ENCODE measurements around the gene RNU7-1.
"Not testable (repeated sequence)": the region's sequence is repeated elsewhere in the genome, so short reads cannot be mapped to it uniquely, and the experiment has no call there.

Gene RNU7-1

DNA sequence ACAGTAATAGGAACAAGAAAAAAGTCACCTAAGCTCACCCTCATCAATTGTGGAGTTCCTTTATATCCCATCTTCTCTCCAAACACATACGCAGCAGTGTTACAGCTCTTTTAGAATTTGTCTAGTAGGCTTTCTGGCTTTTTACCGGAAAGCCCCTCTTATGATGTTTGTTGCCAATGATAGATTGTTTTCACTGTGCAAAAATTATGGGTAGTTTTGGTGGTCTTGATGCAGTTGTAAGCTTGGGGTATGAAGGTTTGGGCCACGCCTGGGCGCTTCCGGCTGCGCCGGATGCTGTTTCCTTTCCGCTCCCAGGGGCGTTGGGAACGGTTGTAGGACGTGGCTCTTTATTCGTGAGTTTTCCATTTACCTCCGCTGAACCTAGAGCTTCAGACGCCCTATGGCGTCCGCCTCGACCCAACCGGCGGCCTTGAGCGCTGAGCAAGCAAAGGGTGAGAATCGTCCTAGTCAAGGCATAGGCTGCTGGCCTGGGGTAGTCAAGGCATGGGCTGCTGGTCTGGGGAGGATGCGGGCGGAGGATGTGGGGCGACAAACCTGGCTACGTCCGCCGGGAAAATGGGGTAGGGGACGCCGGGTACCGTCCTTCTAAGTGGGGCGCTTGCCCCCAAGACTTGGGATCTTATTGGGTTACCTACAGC is at the start of gene RNU7-1, which contains the start of gene C12orf57:
TSS of gene RNU7-1 (plus strand) at position 95 of the 659 bp plus-strand sequence.
TSS of gene C12orf57 (plus strand) at position 301 of the 659 bp plus-strand sequence. CDS start at position 401, 100 bp downstream.
- peak; percentile 61 for DNase-seq (ENCODE audit: low read depth, low spot score)

DNA sequence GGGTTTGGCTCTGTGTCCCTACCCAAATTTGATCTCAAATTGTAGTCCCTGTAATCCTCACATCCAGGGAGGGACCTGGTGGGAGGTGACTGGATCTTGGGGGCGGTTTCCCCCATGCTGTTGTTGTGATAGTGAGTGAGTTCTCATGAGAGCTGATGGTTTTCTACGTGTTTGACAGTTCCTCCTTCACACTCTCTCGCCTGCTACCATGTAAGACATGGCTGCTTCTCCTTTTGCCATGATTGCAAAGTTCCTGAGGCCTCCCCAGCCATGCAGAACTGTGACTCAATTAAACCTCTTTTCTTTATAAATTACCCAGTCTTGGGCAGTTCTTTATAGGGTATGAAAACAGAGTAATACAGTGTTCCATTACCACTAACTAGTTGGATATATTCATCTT is 49.3 kb upstream of the RNU7-1 start:
- no peak for DNase-seq (ENCODE audit: low read depth, low spot score)

DNA sequence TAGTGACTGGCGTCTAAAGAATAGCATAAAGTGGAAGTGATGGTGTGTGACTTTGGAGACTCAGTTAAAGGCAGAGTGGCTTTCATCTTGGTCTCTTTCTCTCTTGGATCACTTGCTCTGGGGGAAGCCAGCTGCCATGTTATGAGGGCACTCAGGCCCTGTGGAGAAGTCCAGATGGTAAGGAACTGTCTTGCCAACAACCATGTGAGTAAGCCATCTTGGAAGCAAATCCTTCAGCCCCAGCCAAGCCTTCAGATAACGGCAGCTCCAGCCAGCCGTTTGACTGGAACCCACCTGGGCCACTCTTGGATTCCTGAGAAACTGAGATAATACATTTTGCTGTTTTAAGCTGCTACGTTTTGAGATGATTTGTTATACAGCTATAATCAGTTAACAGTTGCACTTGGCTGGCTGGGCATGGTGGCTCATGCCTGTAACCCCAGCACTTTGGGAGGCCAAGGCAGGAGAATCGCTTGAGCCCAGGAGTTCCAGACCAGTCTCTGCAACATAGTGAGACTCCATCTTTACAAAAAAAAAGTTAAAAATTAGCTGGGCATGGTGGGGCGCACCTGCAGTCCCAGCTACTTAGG is 46.7 kb upstream of the RNU7-1 start:
- DNase-seq (ENCODE audit: low read depth, low spot score), result no peak

DNA sequence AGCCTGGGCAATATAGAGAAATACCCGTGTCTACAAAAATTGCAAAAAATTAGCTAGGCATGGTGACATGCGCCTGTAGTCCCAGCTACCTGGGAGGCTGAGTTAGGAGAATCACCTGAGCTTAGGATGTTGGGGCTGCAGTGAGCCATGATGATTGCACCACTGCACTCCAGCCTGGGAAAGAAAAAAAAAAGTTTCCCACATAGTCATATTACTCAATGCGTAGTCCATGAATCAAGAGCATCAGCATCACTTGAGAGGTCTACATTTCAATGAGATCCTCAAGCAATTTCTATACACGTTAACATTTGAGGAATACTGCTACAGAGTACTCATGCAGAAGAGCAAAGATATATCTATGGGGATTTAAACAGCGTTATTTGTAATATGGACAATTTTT is 44.2 kb upstream of the RNU7-1 start:
- no peak for DNase-seq (ENCODE audit: low read depth, low spot score)

DNA sequence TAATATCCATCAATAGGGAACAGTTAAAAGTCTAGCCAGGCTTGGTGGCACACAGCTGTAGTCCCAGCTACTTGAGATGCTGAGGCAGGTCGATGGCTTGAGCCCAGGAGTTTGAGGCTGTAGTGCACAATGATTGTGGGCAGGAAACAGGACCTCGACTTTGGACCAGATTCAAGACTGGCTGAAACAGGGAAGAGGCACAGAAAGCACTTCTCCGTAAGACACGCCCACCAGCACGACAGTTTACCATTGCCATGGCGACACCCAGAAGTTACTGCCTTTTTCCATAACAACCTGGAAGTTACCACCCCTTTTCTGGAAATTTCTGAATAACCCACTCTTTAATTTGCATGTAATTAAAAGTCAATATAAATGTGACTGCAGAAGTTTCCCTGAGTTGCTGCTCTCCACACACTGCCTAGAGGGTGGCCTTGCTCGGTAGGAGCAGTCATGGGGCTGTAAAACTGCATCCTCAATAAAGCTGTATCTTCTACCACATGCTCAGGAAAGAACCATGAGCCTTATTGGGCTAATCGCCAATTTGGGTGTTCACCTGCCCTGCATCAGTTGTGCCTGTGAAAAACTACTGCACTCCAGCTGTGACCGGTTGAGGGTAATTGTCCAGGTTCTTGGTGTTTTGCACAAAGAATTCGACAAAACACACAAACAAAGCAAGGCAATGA is 43.6 kb upstream of the RNU7-1 start:
- no peak for DNase-seq (ENCODE audit: low read depth, low spot score)

DNA sequence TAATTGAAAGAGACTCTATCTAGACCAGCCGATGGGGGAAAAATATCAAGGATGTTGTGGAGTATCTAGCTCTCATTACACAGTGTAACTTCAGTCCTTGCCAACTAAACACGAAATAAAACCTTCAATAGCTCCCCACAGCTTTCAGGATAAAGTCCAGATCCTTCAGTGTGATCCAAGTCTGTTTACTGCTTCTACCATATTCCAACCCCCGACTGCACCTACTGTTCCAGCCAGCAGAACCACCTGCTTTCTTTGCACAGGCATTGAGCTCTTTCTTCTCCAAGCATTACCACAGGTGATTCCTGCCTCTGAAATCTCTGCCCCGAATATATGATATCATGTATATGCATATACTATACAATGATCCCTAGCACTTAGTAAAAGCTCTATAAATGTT is 41.2 kb upstream of the RNU7-1 start:
- DNase-seq (ENCODE audit: low read depth, low spot score), result no peak

DNA sequence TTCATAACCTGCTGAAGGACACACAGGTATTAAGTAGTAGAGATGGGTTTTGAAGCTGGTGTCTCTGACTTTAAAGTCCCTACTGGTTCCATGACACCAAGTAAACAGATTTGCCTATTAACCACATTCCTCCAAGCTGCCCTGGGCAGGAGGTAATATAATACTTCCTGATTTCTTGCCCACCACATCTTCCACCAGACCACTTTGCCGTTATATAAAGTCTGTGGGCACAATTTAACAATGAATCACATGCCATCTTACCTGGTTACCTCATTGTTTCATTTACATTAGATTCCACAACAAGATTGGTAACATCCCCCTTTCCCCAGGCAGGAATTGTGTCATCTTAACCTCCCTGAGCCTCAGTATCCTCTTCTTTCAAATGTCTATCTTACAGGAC is 39.9 kb upstream of the RNU7-1 start:
- DNase-seq (ENCODE audit: low read depth, low spot score), result no peak

DNA sequence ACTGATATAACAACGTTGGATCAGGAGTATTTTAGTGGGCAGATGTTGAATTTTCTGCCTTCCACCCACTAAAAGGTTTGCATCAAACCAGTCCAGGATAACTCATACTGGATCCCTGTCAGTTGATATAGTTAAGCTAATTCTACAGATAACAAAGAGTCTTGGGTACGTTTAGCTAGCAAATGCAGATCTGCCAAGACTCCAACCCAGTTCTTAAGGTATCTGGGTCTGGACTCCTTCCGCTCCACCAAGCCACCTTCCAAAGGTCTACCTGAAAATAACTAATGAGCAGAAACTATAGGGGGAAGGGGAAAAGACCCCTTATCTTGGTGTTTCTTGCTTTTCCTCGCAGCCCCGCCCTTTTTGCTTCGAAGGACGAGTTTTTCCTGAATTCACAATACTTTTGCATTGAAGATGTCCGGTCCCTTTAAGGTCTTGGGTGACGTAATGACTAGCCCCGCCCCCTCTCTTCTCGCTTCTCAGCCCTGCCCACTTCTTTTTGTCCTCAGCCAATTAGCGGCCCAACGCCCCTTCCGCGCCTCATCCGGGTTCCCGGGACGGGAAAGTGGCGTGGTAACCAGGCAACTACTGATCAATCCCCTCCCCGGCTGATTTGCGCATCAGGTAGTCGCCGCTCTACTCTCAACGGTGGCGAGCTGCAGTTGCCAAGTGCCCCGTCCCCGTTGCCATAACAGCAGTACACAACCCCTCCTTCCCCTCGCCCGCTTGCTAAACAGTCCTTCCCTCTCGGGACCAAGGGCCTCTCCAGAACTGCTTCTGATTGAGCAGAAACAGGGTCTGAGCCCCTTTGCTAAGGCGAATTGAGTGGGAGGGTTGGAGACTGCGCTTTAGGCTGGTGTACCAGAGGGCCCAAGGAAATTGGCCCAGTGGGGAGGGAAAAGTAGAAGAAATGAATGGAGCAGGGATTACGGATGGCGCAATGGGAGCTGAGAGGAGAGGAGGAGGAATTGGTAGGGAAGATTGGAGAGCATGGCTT is 39.0 kb upstream of the RNU7-1 start, which contains the start of gene LRRC23:
TSS of gene LRRC23 (plus strand) at position 543 of the 997 bp plus-strand sequence. CDS start 812 bp downstream, outside the sequence.
- peak; percentile 96 for DNase-seq (ENCODE audit: low read depth, low spot score)

DNA sequence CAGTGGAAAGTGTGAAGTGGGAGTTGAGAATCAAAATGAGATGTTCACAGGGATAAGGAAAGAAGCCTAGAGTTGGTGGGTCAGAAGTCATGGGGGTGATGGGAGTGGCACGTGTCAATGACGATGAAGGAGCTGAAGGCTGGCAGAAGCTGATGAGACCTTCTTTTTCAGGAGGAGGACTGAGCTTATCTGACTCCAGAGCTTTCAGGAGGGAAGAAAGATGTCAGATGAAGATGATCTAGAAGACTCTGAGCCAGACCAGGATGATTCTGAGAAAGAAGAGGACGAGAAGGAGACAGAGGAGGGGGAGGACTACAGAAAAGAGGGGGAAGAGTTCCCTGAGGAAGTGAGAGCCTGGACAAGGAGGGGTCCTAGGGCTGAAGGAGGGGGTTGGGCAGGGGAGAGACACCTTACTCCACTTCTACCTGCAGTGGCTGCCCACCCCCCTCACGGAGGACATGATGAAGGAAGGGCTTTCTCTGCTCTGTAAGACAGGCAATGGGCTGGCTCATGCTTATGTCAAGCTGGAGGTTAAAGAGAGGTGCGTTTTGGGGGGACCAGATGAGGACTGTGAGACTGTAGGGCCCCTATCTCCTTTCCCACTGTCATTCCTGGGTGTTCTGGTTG is 38.1 kb upstream of the RNU7-1 start:
- DNase-seq (ENCODE audit: low read depth, low spot score), result no peak

DNA sequence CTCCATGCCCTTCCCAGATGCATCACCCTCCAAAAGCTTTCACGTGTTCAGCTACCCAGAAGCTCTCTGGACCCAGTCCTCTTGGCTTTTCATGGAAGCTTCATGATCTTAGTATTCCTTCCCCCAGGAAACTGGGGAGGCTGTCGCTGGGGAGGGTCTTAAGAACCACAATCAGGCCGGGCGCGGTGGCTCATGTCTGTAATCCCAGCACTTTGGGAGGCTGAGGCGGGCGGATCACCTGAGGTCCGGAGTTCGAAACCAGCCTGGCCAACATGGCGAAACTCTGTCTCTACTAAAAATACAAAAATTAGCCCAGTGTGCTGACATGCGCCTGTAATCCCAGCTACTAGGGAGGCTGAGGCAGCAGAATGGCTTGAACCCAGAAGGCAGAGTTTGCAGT is 35.5 kb upstream of the RNU7-1 start:
- DNase-seq (ENCODE audit: low read depth, low spot score), result not testable (repeated sequence)

DNA sequence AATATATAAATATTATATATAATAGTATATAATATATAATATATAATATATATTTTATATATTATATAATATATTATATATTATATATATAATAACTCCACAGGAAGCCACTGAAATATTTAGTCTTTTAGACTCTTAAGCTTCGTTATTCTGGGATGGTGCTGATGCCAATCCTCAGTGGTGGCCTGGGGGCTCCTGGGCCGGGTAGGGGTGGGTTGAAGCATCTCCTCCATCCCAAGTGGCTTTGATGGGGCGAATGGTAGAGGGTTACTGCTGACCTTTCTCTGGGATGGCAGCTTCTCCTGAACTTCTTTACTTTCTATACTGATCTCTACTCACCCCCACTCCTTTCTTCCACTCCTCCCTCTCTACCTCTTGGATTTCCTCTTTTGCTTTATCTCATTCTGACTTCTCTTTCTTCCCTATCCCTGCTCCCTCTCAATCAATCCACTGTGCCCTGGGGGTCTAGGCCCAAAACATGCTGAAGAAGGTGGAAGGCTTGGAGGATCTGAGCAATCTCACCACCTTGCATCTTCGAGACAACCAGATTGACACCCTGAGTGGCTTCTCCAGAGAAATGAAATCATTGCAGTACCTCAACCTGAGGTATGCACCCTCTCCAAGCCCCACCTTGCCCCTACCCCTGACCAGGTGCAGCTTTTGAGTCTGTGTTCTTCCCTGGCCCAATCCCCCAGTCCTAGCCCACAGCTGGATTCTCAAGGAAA is 34.0 kb upstream of the RNU7-1 start:
- DNase-seq (ENCODE audit: low read depth, low spot score), result no peak

DNA sequence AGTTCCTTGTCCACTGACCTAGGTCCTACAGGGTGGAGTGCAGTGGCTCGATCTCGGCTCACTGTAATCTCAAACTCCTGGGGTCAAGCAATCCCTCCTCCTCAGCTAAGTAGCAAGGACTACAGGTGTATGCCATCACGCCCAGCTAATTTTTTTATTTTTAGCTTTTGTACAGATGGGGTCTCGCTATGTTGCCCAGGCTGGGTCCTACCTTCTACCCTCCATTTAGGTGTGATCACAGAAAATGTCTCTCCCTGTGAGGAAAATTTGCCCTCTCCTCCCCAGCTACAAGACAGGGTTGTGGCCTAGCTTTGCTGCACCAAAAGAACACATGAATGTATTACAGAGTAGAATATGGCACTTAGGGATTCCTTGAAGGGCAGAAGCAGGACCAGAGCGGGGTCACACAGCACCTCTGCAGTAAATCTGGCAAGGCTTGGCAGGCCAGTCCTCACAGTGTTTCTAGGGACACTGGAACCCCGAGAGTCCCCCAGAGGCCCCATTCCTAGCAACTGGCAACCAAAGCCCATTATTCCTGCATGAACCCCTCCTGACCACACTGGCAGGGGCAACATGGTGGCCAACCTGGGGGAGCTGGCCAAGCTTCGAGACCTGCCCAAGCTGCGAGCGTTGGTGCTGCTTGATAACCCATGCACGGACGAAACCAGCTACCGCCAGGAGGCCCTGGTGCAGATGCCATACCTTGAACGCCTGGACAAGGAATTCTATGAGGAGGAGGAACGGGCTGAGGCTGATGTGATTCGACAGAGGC is 31.3 kb upstream of the RNU7-1 start:
- DNase-seq (ENCODE audit: low read depth, low spot score), result no peak

DNA sequence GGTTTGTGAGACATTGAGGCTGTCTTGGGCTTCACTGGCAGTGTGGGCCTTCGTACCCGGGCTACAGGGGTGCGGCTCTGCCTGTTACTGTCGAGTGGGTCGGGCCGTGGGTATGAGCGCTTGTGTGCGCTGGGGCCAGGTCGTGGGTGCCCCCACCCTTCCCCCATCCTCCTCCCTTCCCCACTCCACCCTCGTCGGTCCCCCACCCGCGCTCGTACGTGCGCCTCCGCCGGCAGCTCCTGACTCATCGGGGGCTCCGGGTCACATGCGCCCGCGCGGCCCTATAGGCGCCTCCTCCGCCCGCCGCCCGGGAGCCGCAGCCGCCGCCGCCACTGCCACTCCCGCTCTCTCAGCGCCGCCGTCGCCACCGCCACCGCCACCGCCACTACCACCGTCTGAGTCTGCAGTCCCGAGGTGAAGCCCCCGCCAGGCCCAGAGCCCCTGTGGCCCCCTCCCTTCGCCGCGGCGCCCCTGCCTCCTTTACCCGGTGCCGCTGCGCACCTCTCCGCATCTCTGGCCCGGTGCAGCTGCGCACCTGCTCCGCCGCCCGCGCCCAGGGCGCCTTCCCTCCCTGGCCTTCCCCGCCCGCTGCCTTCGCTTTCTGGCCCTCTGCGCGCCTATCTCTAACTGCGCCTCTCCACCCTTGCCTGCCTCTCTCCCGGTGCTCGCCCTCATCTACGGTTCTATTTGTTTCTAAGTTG is 29.2 kb upstream of the RNU7-1 start, which contains the start of gene ENO2:
TSS of gene ENO2 (plus strand) at position 335 of the 701 bp plus-strand sequence. CDS start 1,253 bp downstream, outside the sequence.
- DNase-seq (ENCODE audit: low read depth, low spot score), result peak; percentile 68

DNA sequence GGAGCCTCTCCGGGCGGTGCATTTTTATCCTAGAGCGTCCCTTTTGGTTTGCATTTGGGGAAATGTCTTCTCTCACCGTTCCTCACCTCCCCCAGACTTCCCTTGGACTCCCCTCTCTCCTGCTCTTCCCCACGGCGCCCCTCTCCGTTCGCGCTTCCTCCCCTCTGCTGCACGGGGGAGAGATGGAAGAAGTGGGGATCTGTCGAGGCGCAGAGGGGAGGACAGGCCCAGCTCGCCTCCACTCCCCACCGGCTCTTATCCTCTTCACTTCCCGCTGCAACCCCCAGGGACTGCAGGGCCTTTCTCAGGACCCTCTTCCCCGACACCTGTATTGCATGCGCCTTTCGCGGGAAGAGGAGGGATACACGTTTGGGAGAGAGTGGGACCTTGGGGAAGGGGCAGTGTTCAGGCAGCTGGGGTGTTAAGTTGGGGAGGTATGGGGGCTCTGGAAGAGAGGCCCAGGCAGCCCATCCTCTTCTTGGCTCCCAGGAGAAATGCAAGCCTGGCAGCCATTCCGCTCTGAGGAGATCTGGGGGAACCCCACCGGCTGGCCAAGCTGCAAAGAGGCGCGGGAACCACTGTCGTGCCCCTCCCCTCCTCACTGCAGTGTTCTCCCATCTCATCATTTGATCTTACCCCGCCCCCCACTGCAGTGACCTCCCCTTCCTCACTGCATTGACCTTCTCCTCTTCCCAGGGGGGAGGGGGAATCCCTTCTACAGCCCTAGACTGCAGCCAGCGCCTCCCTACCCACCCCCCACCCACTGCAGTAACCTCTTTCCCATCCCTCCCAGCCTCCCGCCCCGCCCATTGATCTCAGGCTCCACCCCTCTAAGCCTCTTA is 28.4 kb upstream of the RNU7-1 start:
- no peak for DNase-seq (ENCODE audit: low read depth, low spot score)

DNA sequence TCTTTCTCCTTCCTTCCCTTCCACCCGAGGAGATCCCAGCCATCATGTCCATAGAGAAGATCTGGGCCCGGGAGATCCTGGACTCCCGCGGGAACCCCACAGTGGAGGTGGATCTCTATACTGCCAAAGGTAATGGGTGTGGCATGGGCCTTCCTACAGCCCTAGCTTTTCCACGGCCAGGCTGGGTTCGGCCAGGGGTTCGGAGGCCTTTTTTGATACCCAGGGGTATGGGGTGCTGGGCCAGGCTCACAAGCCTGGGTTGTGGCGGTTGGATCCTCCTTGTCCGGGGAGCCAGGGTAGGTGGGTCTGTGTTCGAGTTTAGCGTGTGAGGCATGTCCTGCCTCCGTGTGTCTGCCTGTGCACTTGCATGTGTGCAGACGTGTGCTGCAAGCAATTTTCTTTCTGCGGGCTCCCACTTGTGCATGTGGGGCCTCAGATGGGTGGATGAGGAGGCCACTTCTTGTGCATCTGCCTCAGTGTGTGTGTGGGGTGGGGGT is 27.8 kb upstream of the RNU7-1 start:
- no peak for DNase-seq (ENCODE audit: low read depth, low spot score)

DNA sequence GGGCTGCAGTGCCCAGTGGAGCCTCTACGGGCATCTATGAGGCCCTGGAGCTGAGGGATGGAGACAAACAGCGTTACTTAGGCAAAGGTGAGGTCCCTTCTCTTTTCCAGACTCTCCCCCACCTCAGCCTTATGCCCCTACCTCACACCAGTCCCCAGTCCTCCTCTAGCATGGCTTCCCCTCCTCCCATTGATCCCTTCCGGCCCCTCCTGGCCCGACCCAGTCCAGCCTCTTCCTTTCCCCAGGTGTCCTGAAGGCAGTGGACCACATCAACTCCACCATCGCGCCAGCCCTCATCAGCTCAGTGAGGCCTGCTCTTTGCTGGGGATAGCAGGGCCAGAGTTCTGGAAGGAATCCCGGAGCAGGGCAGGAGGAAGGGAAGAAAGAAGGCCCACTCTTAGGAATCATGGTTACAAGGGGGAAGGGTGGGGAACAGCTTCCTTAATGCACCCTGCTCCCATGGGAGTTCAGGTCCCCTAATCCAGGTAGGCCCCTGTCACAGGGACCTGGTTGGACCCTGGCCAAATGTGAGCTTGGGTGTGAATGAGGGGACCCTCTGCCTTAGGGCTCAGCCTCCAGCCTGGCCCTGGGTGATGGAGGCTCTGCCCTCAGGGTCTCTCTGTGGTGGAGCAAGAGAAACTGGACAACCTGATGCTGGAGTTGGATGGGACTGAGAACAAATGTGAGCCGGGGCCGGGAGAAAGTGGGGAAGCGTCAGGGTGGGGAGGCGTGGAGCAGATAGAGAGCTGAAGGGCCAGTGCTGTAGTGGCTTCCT is 27.0 kb upstream of the RNU7-1 start:
- no peak for DNase-seq (ENCODE audit: low read depth, low spot score)

Measured in activated CD4-positive, CD25-positive, alpha-beta regulatory T cell treated with anti-CD3 and anti-CD28 coated beads, Interleukin-2, amount 50 U/mL, for 16 hours (primary cell).